ENCODE measurements around the gene ATP13A4. TPM values are rescaled to one million over a fixed set of nuclear protein-coding genes. Genes with fewer than 3 reads are reported as not detected.

The ATP13A4 gene
- total and polyA plus RNA-seq, 2 donors from 2014 or later: 0.49 to 3.7 TPM

DNA sequence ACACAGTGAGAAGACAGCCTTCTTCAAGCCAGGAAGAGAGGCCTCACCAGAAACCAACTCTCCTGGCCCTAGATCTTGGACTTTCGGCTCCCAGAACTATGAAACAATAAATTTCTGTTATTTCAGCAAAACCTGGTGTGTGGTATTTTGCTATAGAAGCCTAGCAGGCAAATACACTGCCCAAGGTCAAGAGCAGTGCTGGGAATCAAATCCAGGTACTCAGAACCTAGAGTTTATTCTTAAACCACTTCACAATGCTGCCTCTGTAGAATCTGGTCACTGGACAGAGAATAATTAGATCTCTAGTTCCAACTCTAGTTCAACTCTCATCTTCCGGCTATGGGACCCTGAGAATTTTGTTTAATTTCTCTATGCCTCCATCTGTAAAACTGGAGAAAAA is 46.6 kb downstream of the ATP13A4 start:
- Histone ChIP-seq H3K36me3 (ENCODE audit: control insufficient read depth in 2 of 3, insufficient read depth in 3 of 3, low read length in 3 of 3) (no peaks in the 10 kb centered on the region), H3K9me3 (ENCODE audit: control insufficient read depth in 2 of 3, insufficient read depth in 1 of 3, low read length in 3 of 3) (no peaks in the 10 kb centered on the region), H3K4me3 (ENCODE audit: low read length in 3 of 3) (no peak overlapping the region), H3K27ac (ENCODE audit: low read depth in 2 of 2, low read length in 2 of 2) (no peak overlapping the region), H3K4me1 (ENCODE audit: control insufficient read depth in 2 of 3, insufficient read depth in 2 of 3, low read depth in 1 of 3, low read length in 3 of 3) (no peaks in the 10 kb centered on the region), H3K27me3 (ENCODE audit: control insufficient read depth, insufficient read depth, low read length) (no peaks in the 10 kb centered on the region), H3K9ac (ENCODE audit: low read length in 3 of 3) (no peak overlapping the region)
- DNase-seq: no peak
- TF ChIP-seq, protein P1, sequence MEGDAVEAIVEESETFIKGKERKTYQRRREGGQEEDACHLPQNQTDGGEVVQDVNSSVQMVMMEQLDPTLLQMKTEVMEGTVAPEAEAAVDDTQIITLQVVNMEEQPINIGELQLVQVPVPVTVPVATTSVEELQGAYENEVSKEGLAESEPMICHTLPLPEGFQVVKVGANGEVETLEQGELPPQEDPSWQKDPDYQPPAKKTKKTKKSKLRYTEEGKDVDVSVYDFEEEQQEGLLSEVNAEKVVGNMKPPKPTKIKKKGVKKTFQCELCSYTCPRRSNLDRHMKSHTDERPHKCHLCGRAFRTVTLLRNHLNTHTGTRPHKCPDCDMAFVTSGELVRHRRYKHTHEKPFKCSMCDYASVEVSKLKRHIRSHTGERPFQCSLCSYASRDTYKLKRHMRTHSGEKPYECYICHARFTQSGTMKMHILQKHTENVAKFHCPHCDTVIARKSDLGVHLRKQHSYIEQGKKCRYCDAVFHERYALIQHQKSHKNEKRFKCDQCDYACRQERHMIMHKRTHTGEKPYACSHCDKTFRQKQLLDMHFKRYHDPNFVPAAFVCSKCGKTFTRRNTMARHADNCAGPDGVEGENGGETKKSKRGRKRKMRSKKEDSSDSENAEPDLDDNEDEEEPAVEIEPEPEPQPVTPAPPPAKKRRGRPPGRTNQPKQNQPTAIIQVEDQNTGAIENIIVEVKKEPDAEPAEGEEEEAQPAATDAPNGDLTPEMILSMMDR (IDR thresholded peaks at IDR 0.05; ENCODE audit: borderline replicate concordance, extremely low read depth, insufficient read depth): no peak
- FAIRE-seq: no peak
- intact Hi-C loops (cut with DNase I): no loop called here

DNA sequence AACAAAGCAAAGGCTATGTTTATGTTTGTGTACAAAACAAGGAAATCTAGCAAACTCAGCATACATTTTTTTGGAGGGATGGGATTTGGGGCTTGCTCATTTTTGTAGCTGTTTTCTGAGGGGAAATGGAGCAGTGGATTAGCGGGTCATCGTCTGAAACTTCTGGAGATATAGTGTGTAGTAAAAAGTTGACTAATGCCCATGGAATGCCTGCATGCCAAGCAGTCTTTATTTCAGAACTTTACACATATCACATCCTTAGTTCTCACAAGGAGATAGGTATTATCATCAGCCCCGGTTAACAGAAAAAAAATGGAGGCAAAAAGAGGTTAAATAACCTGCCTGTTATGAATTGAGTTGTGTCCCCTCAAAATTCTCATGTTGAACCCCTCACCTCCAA is 47.1 kb downstream of the ATP13A4 start:
- Histone ChIP-seq H3K4me1 (ENCODE audit: control insufficient read depth in 2 of 3, insufficient read depth in 2 of 3, low read depth in 1 of 3, low read length in 3 of 3) (no peaks in the 10 kb centered on the region), H3K27ac (ENCODE audit: low read depth in 2 of 2, low read length in 2 of 2) (no peak overlapping the region), H3K27me3 (ENCODE audit: control insufficient read depth, insufficient read depth, low read length) (no peaks in the 10 kb centered on the region), H3K36me3 (ENCODE audit: control insufficient read depth in 2 of 3, insufficient read depth in 3 of 3, low read length in 3 of 3) (no peaks in the 10 kb centered on the region), H3K9me3 (ENCODE audit: control insufficient read depth in 2 of 3, insufficient read depth in 1 of 3, low read length in 3 of 3) (no peaks in the 10 kb centered on the region), H3K4me3 (ENCODE audit: low read length in 3 of 3) (no peak overlapping the region), H3K9ac (ENCODE audit: low read length in 3 of 3) (no peak overlapping the region)
- TF ChIP-seq, protein P1 (IDR thresholded peaks at IDR 0.05; ENCODE audit: borderline replicate concordance, extremely low read depth, insufficient read depth): no peak
- FAIRE-seq: no peak
- no peak for DNase-seq
- intact Hi-C loops (cut with DNase I): no loop called here

DNA sequence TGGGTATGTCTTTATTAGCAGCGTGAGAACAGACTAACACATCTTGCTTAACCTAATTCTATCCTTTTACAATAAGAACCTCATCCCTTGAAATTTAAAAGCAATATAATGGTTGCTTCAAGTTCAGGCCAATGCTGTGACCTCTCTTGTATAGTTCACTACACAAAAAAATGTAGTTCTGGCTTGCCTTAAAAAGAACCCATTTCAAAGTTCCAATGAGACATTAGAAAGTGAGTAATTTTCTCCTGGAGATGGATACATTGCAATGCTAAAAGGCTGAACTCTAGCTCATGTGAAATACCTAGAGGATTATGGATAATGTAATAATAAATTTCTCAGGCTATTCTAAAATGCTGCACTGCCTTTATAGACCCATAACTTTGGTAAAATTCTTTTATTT is 47.8 kb downstream of the ATP13A4 start:
- Histone ChIP-seq H3K4me3 (ENCODE audit: low read length in 3 of 3) (no peak overlapping the region), H3K9ac (ENCODE audit: low read length in 3 of 3) (no peak overlapping the region), H3K4me1 (ENCODE audit: control insufficient read depth in 2 of 3, insufficient read depth in 2 of 3, low read depth in 1 of 3, low read length in 3 of 3) (no peaks in the 10 kb centered on the region), H3K36me3 (ENCODE audit: control insufficient read depth in 2 of 3, insufficient read depth in 3 of 3, low read length in 3 of 3) (no peaks in the 10 kb centered on the region), H3K27ac (ENCODE audit: low read depth in 2 of 2, low read length in 2 of 2) (no peak overlapping the region), H3K9me3 (ENCODE audit: control insufficient read depth in 2 of 3, insufficient read depth in 1 of 3, low read length in 3 of 3) (no peaks in the 10 kb centered on the region), H3K27me3 (ENCODE audit: control insufficient read depth, insufficient read depth, low read length) (no peaks in the 10 kb centered on the region)
- no peak for DNase-seq
- intact Hi-C loops (cut with DNase I): no loop called here
- TF ChIP-seq, protein P1 (IDR thresholded peaks at IDR 0.05; ENCODE audit: borderline replicate concordance, extremely low read depth, insufficient read depth): no peak
- FAIRE-seq: no peak

DNA sequence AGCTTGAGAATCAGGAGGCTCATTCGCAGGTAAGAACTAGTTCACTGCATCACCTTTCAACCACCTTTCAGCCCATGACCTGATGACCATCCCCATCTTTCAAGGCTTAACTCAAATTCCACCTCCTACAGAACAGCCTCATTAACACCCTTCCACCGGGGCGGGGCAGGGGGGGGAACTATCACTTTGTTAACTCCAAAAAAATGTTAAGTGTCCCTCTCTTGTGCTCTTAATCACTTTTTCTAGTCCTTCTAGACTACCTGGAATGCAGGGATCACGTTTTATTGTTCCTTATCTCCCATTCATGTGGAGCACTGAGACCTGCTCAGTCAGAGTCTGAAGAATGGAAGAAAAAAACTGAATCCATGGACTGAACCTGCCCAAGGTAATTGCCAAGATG is 51.8 kb downstream of the ATP13A4 start:
- intact Hi-C loops (cut with DNase I): no loop called here
- Histone ChIP-seq H3K36me3 (ENCODE audit: control insufficient read depth in 2 of 3, insufficient read depth in 3 of 3, low read length in 3 of 3) (no peaks in the 10 kb centered on the region), H3K27ac (ENCODE audit: low read depth in 2 of 2, low read length in 2 of 2) (no peak overlapping the region), H3K9me3 (ENCODE audit: control insufficient read depth in 2 of 3, insufficient read depth in 1 of 3, low read length in 3 of 3) (no peaks in the 10 kb centered on the region), H3K27me3 (ENCODE audit: control insufficient read depth, insufficient read depth, low read length) (no peaks in the 10 kb centered on the region), H3K4me1 (ENCODE audit: control insufficient read depth in 2 of 3, insufficient read depth in 2 of 3, low read depth in 1 of 3, low read length in 3 of 3) (no peaks in the 10 kb centered on the region), H3K4me3 (ENCODE audit: low read length in 3 of 3) (no peak overlapping the region), H3K9ac (ENCODE audit: low read length in 3 of 3) (no peak overlapping the region)
- no peak for DNase-seq
- no peak for FAIRE-seq
- TF ChIP-seq, protein P1 (IDR thresholded peaks at IDR 0.05; ENCODE audit: borderline replicate concordance, extremely low read depth, insufficient read depth): no peak

Measured in kidney (tissue), 14 donors.